Parietal lobe (tissue), 2 donors: ENCODE measurements around the gene ARFRP1. TPM values are rescaled to one million over a fixed set of nuclear protein-coding genes. Genes with fewer than 3 reads are reported as not detected.

Source experiments
- small RNA-seq: library from RNA; depleted of rRNA; stranded (forward); fragments of <200 nt; gene quantifications from one replicate; pipeline ENCODE3, GENCODE V24; 2014; ENCODE audit warnings: low replicate concordance
- total RNA-seq: library from RNA; depleted of rRNA; stranded (reverse); fragments of >200 nt; gene quantifications from one replicate; pipeline ENCODE4 v1.2.3, GENCODE V29; 2014

The ARFRP1 gene, protein sequence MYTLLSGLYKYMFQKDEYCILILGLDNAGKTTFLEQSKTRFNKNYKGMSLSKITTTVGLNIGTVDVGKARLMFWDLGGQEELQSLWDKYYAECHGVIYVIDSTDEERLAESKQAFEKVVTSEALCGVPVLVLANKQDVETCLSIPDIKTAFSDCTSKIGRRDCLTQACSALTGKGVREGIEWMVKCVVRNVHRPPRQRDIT
- total RNA-seq, result 27.9 TPM

GRCh38 chr20:63707558-63708300, at the start of gene ARFRP1, which contains the start of gene ZGPAT:
TSS of gene ARFRP1 (minus strand) at chr20:63707976. CDS start at chr20:63707091, 885 bp downstream.
TSS of gene ZGPAT (plus strand) at chr20:63708039. CDS start at chr20:63708581, 542 bp downstream.

DNA sequence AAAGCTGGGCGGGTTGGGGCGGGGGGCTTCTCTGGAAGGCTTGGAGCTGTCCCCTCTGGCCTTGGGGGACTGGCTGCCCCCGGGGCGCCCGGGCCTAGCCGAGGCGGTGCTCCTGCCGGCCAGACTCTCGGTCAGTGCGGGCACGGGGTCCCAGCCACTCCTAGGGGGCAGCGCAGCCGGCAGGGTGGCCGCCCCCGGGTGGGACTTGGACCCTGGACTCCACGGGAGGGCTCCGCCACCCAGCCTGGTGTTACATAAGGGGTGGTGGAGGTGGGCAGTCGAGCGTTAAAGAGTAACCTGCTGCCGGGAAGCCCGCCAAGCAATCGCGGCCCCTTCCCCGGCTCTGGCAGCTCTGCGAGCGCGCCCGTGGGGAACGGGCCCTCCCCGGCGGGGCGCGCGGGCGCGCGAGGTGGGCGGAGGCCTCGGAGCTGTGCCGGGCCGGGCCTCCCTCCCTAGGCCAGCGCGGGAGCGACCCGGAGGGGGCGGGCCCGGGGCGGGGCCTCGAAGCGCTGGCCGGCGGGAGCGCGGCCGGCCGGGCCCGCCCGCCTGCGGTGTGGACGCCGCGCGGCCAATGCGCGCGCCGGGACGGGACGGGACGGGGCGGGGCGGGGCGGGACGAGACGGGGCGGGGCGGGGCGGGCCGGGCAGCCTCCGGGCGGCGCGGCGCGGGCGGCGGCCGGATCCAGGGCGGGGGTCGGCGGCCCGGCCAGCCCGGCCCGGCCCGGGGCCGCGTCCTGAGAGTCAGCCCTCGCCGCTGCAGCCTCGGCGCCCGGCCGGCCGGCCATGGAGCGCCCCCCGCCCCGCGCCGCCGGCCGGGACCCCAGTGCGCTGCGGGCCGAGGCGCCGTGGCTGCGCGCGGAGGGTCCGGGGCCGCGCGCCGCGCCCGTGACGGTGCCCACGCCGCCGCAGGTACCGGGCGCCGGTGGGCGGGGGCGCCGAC, 31.6 kb upstream of the ARFRP1 start, which contains the start of gene SLC2A4RG:
SLC2A4RG (plus strand) TSS at position 647 of the 940 bp plus-strand sequence; CDS start at position 784, 137 bp downstream.

GRCh38 chr20:63735859-63736718, 28.3 kb upstream of the ARFRP1 start, which contains the start of gene LIME1:
TSS of gene LIME1 (plus strand) at chr20:63736664. CDS start at chr20:63737550, 886 bp downstream.

GRCh38 chr20:63696628-63697356, 11.0 kb downstream of the ARFRP1 start, which contains the start of gene TNFRSF6B:
TSS of gene TNFRSF6B (plus strand) at chr20:63696652. CDS start at chr20:63696768, 116 bp downstream.

GRCh38 chr20:63657937-63658748, 49.6 kb downstream of the ARFRP1 start, which contains the start of gene RTEL1:
TSS of gene RTEL1 (plus strand) at chr20:63658312. CDS start at chr20:63659403, 1,091 bp downstream.

DNA sequence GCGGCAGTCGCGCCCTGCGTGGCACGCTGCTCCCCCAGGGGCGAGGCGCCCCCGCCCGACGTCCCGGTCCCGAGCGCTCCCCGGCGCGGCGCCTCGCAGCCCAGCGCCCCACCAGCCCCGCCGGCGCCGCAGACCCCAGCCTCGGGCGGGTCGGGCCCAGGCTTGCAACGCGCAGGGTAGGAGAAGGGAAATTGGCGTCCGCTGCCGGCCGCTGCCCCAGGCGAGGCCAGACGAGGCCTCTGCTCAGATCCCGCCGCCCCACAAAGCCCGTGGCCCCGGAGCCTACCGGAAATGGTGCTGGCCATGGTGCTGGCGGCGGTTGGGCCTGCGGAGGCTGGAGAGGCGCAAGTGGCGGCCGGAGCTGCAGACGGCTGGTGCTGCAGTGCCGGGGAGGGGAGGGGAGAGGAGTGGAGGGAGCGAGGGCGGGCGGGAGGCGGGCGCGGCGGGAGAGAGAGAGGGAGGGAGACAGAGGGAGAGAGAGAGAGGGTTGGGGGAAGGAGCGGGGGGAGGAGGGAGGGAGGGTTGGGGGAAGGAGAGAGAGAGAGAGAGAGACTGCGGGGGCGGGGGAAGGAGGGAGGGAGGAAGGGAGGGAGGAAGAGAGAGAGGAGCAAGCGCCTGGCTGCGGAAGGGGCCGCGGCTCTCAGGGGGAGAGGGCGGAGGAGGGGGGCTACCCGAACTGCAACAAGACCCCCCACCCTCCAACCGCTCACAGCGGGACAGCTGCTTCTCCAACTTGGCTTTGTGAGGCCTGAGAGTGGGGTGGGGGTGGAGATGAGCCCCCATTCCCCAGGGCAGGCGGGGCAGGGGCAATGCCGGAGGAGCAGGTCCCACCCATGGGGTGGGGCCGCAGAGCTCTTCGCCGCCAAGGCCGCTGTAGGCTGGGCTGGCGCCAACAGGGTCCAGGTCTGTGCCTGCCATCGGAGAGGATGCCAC, 54.5 kb downstream of the ARFRP1 start, which contains the start of gene STMN3:
STMN3 (minus strand) TSS at position 384 of the 933 bp plus-strand sequence; CDS start at position 305, 79 bp downstream.

Small RNA genes lying within 50 kb of the gene (small RNA-seq; reads per million reads assigned to genes)
- not detected for gene LIME1
- gene TNFRSF6B, result not detected

Other genes starting within 250 kb of the ARFRP1 start
- gene KCNQ2, start 235.3 kb downstream of the ARFRP1 start, total RNA-seq, result 250 TPM
- 281 TPM for gene EEF1A2, start 208.9 kb downstream of the ARFRP1 start, total RNA-seq
- 80.8 TPM for gene PPDPF, start 187.2 kb downstream of the ARFRP1 start, total RNA-seq
- not detected for gene PTK6, start 170.6 kb downstream of the ARFRP1 start, total RNA-seq
- gene SRMS, start 160.2 kb downstream of the ARFRP1 start, total RNA-seq, result not detected
- 4.1 TPM for gene FNDC11, start 153.8 kb downstream of the ARFRP1 start, total RNA-seq
- gene HELZ2, start 133.7 kb downstream of the ARFRP1 start, total RNA-seq, result 7.8 TPM
- gene GMEB2, start 80.9 kb downstream of the ARFRP1 start, total RNA-seq, result 9.7 TPM
- gene STMN3, start 54.6 kb downstream of the ARFRP1 start, total RNA-seq, result 107 TPM
- gene RTEL1, start 49.7 kb downstream of the ARFRP1 start, total RNA-seq, result 19.1 TPM
- 1.3 TPM for gene TNFRSF6B, start 11.3 kb downstream of the ARFRP1 start, total RNA-seq
- gene ZGPAT, start 63 bp upstream of the ARFRP1 start, total RNA-seq, result 15.7 TPM
- gene LIME1, start 28.7 kb upstream of the ARFRP1 start, total RNA-seq, result 13.5 TPM
- gene SLC2A4RG, start 31.8 kb upstream of the ARFRP1 start, total RNA-seq, result 3.4 TPM
- 20.3 TPM for gene ZBTB46, start 123.3 kb upstream of the ARFRP1 start, total RNA-seq
- gene ABHD16B, start 153.5 kb upstream of the ARFRP1 start, total RNA-seq, result not detected
- 32.6 TPM for gene TPD52L2, start 157.3 kb upstream of the ARFRP1 start, total RNA-seq
- gene DNAJC5, start 187.2 kb upstream of the ARFRP1 start, total RNA-seq, result 80.4 TPM
- 32.9 TPM for gene UCKL1, start 248.4 kb upstream of the ARFRP1 start, total RNA-seq